ENCODE results near the gene PIPOX.

PIPOX gene

GRCh38 chr17:29102741-29103181 lies 59.8 kb downstream of the PIPOX start:
- no peak for TF ChIP-seq CTCF (conservative IDR thresholded peaks at IDR 0.05; ENCODE audit: low read length)
- no peak overlapping the region for H3K4me3 ChIP-seq (ENCODE audit: low read length)
- DNase-seq (ENCODE audit: low read depth): no peak

- no peak for DNase-seq (ENCODE audit: low read depth)
- TF ChIP-seq CTCF (conservative IDR thresholded peaks at IDR 0.05; ENCODE audit: low read length): no peak
- no peak overlapping the region for H3K4me3 ChIP-seq (ENCODE audit: low read length)
These were observed 60.4 kb downstream of the PIPOX start for GRCh38 chr17:29103341-29103740.

Measured in AG10803 (cell line).